ENCODE results near the gene CAMTA1. TPM values are rescaled to one million over a fixed set of nuclear protein-coding genes. Genes with fewer than 3 reads are reported as not detected.

The CAMTA1 gene
- total RNA-seq, 1 donor from 2014 or later: 99.0 TPM

DNA sequence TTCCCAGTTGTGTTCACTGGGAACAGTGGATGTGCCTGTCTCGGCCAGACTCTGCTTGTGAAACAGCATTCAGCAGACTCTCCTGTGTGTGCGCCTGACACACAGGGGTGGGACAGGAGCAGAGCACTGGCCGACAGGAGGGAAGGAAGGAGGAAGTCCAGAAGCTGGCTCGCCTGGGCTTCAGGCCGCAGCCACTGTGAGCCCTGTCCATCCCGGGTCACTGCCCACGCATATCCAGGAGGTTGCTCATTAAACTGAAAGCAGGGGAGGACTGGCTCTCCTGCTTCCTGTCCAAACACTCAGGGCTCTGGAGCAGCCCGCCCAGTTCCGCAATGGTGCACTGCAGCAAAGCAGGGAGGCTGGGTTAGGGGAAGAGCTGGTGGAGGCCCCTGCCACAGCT, 767.1 kb downstream of the CAMTA1 start:
- Mint-ChIP-seq H3K36me3 (ENCODE audit: insufficient read depth) (no peaks in the 10 kb centered on the region), H3K4me3 (ENCODE audit: low read depth) (no peak overlapping the region), H3K9me3 (ENCODE audit: low read depth) (peaks cover 2% of the 10 kb centered on the region), H3K4me1 (ENCODE audit: low read depth) (peaks cover 12% of the 10 kb centered on the region), H3K27ac (no peak overlapping the region), H3K27me3 (peaks cover 34% of the 10 kb centered on the region)
- TF ChIP-seq, protein P1, sequence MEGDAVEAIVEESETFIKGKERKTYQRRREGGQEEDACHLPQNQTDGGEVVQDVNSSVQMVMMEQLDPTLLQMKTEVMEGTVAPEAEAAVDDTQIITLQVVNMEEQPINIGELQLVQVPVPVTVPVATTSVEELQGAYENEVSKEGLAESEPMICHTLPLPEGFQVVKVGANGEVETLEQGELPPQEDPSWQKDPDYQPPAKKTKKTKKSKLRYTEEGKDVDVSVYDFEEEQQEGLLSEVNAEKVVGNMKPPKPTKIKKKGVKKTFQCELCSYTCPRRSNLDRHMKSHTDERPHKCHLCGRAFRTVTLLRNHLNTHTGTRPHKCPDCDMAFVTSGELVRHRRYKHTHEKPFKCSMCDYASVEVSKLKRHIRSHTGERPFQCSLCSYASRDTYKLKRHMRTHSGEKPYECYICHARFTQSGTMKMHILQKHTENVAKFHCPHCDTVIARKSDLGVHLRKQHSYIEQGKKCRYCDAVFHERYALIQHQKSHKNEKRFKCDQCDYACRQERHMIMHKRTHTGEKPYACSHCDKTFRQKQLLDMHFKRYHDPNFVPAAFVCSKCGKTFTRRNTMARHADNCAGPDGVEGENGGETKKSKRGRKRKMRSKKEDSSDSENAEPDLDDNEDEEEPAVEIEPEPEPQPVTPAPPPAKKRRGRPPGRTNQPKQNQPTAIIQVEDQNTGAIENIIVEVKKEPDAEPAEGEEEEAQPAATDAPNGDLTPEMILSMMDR (IDR thresholded peaks at IDR 0.05; ENCODE audit: unreplicated experiment): no peak
- no peak for DNase-seq (ENCODE audit: low spot score, unreplicated experiment)

DNA sequence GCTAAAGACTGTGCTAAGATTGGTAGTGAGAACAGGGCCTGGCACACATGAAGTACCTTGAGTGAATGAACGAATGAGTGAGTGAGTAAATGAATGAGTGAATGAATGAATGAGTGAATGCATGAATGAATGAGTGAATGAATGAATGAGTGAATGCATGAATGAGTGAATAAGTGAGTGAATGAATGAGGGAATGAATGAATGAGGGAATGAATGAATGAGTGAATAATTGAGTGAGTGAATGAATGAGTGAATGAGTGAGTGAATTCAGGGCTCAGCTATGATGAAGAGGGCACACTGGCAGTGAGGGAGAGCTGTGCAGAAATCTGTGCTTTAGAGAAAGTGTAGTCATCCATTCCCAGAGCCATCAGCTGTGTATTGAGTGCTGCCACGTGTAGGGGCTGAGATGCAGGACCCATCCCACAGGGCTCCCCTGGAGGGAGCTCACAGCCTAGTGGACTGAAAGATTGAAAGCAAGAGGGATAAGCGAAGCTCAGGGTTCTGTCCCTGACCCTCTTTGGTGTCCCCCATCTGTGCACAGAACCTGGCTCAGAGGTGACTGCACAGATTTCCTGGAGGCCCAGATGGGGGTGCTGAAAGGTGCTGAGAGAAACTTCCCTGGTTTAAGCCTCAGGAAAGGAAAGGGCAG, 767.9 kb downstream of the CAMTA1 start:
- TF ChIP-seq, protein P1 (IDR thresholded peaks at IDR 0.05; ENCODE audit: unreplicated experiment): no peak
- H3K4me1 Mint-ChIP-seq (ENCODE audit: low read depth): peaks cover 12% of the 10 kb centered on the region
- DNase-seq (ENCODE audit: low spot score, unreplicated experiment): no peak
- peaks cover 2% of the 10 kb centered on the region for H3K9me3 Mint-ChIP-seq (ENCODE audit: low read depth)
- H3K27me3 Mint-ChIP-seq: peaks cover 37% of the 10 kb centered on the region
- no peak overlapping the region for H3K27ac Mint-ChIP-seq
- no peaks in the 10 kb centered on the region for H3K36me3 Mint-ChIP-seq (ENCODE audit: insufficient read depth)
- no peak overlapping the region for H3K4me3 Mint-ChIP-seq (ENCODE audit: low read depth)

DNA sequence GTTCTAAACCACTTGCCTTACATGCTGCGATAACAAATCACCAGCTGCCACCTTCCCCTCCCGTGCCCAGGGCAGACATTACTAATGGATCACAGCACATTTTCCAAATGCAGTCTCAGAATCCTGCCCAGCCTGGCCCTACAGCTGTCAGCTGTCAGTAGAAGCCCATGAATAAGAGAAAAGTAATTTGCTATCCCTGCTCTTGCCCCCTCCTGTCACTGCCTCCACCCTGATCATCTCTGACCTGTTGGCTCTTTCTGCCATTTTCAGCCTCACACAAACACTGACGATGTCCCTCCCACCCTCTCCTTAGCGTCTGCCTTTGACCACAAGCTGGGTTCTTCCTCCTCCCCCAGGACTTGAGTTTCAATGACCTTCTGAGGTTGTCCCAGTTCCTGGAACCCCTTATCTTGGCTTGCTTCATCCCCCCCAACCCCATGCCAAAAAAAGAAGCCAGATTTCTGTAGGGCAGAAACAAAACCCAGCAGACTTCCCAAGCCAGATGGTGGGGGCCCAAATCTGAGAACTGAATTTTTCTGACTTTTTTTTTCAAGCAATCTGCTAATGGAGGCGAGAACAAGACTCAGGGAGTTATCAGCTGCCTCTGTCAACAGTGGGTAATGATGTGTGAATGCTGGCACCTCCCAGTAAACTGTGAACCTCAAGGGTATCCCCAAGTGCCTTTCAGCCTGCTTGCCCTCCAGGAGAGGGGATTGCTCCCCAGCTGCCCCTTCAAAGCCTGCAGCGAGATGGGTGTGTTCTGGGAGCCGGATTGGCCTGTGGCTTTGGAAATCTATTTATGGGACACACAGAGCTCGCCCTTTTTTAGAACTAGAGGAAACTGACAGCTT, 769.4 kb downstream of the CAMTA1 start:
- Mint-ChIP-seq H3K36me3 (ENCODE audit: insufficient read depth) (no peaks in the 10 kb centered on the region), H3K9me3 (ENCODE audit: low read depth) (peaks cover 2% of the 10 kb centered on the region), H3K4me1 (ENCODE audit: low read depth) (peaks cover 15% of the 10 kb centered on the region), H3K27ac (no peak overlapping the region), H3K27me3 (peaks cover 34% of the 10 kb centered on the region), H3K4me3 (ENCODE audit: low read depth) (no peak overlapping the region)
- TF ChIP-seq, protein P1 (IDR thresholded peaks at IDR 0.05; ENCODE audit: unreplicated experiment): no peak
- DNase-seq (ENCODE audit: low spot score, unreplicated experiment): no peak

DNA sequence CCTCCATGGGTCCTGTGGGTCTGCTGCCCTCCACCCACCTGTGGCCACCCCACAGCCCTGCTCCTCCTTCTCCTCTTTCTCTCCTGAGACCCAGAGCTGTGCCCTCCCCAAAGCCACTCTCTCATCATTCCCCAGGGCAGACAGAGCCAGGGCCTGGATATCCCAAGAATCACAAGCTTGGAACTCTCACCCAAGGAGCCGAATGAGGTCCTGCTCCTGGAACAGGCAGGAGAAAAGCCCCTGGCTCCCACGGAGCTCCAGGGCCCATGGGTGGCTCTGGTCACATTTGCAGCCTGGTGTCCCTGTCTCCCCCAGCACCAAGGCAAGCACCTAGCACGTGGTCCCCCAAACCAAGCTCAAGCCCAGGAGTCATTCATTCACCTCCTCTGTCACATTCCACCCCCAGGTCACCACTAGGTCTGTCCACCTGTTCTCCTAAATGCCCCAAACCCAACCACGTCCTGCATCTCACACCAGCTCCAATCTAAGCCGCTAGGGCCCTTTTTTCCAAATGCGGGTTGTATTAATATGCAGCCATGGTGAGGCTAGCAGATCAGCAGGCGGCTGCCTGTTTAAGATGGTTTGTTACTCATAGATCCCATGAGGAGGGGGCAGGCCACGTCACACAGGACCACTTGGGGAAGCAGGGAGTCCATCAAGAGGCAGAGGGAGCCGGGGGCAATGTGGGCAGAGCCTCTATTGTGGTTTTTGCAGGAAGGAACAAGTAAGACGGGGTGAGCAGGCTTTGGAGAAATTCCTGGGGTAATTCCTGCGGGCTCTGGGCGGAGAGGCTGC, 770.3 kb downstream of the CAMTA1 start:
- Mint-ChIP-seq H3K9me3 (ENCODE audit: low read depth) (peaks cover 2% of the 10 kb centered on the region), H3K27ac (no peak overlapping the region), H3K4me3 (ENCODE audit: low read depth) (no peak overlapping the region), H3K4me1 (ENCODE audit: low read depth) (peaks cover 14% of the 10 kb centered on the region), H3K36me3 (ENCODE audit: insufficient read depth) (no peaks in the 10 kb centered on the region), H3K27me3 (peaks cover 36% of the 10 kb centered on the region)
- DNase-seq (ENCODE audit: low spot score, unreplicated experiment): no peak
- TF ChIP-seq, protein P1 (IDR thresholded peaks at IDR 0.05; ENCODE audit: unreplicated experiment): no peak

DNA sequence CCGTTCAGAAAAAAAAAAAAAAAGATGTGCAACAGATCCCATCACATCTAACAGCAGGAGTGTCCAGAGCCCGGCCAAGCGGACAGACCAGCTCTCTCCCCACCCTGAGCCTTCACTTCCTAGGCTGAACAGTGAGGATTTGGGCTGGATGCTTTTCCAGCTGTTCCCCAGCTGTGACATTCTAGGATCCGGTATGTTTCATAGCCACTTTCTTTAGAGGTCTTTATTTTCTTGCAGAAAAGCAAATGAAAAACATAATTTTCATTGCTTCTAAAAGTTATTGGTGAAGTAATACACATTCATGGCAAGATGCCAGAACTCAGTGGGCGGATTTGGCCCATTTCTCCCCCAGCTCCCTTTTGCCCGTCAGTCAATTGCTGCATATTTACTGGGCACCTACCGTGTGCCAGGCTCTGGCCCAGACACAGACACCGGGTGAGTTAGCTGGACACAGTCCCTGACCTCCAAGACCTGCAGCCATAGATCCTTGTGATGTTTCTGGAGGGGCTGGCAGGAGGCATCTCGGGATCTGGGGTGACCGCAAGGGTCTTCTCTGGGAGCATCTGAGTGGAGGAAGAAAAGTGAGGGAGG, 772.1 kb downstream of the CAMTA1 start:
- TF ChIP-seq, protein P1 (IDR thresholded peaks at IDR 0.05; ENCODE audit: unreplicated experiment): no peak
- peaks cover 41% of the 10 kb centered on the region for H3K27me3 Mint-ChIP-seq
- no peak overlapping the region for H3K27ac Mint-ChIP-seq

More for the DNA sequence above, 772.1 kb downstream of the CAMTA1 start:
- H3K4me3 Mint-ChIP-seq (ENCODE audit: low read depth): no peak overlapping the region
- peaks cover 2% of the 10 kb centered on the region for H3K9me3 Mint-ChIP-seq (ENCODE audit: low read depth)
- DNase-seq (ENCODE audit: low spot score, unreplicated experiment): no peak
- H3K4me1 Mint-ChIP-seq (ENCODE audit: low read depth): peaks cover 7% of the 10 kb centered on the region
- H3K36me3 Mint-ChIP-seq (ENCODE audit: insufficient read depth): no peaks in the 10 kb centered on the region

Measured in progenitor cell of endocrine pancreas (in vitro differentiated cells).